HG03039 (cell line): ENCODE results near the gene FOXQ1.

Source experiments
- ATAC-seq: cut with Tn5 transposase; IDR thresholded peaks from one replicate; pipeline ENCODE4 v1.9.1; 2021; ENCODE audit warnings: mild to moderate bottlenecking, moderate library complexity; ENCODE audit not compliant: unreplicated experiment

Gene FOXQ1, protein sequence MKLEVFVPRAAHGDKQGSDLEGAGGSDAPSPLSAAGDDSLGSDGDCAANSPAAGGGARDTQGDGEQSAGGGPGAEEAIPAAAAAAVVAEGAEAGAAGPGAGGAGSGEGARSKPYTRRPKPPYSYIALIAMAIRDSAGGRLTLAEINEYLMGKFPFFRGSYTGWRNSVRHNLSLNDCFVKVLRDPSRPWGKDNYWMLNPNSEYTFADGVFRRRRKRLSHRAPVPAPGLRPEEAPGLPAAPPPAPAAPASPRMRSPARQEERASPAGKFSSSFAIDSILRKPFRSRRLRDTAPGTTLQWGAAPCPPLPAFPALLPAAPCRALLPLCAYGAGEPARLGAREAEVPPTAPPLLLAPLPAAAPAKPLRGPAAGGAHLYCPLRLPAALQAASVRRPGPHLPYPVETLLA

GRCh38 chr6:1311400-1312202, at the start of gene FOXQ1:
Gene FOXQ1, plus strand, starts transcription at chr6:1312098. Its CDS starts 607 bp downstream, at chr6:1312705.
- no peak for ATAC-seq

DNA sequence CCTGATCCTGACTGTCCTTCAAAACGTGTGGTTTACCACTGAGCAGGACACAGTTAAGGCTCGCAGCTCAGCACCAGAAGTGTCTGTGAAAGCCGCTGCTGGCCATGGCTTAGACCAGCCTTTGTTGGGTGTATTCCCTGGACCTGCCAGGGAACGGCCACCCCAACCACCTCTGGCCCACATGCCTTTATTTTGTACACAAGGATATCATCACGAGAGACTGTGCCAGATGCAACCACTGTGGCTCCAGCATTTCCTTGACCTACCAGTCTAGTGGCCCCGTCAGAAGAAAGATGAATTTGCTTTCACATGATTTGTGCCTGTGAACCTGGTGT, 49.2 kb upstream of the FOXQ1 start:
- no peak for ATAC-seq

DNA sequence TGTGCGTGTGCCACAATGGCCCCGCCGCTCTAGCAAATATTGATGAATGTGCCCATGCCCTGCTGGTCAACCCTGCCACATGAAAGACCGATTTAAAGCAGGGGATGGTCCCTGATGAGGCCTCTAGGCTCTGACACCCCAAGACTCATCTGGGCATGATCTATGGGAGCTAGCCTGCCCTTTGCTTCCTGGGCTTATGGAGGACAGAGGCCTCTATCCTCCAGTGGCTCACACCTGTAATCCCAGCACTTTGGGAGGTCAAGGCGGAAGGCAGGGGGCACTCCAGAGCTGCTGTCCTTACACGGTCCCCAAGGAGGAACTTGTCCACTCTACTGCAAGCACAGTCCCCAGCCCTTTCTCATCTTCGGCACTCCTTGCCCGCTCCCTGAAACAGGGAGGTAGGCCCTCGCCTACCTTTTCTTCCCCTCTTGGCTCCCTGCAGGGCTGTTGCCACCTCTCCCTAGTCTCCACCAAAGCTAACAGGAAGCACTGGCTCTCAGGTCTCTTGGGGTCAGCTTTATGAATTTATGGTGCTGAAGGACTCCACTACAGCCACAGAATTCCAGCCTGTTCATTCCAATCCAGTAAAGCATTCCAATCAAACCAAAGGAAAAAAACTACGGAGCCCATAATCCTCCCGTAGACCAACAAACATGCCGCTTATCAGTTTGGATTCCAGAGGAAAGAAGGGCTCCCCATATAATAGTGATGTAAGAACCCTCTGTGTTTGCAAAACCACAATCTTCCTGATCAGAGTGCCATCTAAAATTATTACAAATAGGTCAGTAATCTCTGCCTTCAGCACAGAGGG, 48.7 kb upstream of the FOXQ1 start:
- no peak for ATAC-seq

DNA sequence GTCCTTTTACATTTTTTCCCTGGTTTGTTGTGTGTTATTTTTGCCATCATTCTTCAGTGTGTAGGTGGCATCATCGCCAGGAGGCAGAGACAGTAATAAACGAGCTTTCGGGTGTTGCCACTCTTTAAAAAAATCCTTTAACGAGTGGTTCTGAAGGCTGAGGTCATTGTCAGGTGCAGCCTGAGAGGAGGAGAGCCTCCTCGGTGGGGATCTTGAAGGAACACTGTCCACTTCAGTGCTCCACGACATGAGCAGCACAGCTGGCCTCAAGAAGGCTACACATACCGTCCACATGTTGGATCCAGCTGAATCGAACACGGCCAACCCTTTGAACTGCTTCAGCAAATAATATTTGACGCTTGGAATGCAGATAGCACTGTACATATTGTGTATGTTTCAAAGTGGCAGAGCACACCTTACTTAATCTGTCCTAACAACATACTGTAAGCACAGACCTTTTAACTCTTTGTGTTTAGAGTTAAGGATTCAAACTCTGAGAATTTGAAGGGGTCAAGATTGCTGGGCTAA, 48.0 kb upstream of the FOXQ1 start:
- no peak for ATAC-seq

- ATAC-seq: no peak
These were observed 47.1 kb upstream of the FOXQ1 start for GRCh38 chr6:1264619-1265445.

GRCh38 chr6:1266686-1267056, 45.2 kb upstream of the FOXQ1 start:
- ATAC-seq: no peak

- no peak for ATAC-seq
These were observed 44.7 kb upstream of the FOXQ1 start for GRCh38 chr6:1267057-1267732.

DNA sequence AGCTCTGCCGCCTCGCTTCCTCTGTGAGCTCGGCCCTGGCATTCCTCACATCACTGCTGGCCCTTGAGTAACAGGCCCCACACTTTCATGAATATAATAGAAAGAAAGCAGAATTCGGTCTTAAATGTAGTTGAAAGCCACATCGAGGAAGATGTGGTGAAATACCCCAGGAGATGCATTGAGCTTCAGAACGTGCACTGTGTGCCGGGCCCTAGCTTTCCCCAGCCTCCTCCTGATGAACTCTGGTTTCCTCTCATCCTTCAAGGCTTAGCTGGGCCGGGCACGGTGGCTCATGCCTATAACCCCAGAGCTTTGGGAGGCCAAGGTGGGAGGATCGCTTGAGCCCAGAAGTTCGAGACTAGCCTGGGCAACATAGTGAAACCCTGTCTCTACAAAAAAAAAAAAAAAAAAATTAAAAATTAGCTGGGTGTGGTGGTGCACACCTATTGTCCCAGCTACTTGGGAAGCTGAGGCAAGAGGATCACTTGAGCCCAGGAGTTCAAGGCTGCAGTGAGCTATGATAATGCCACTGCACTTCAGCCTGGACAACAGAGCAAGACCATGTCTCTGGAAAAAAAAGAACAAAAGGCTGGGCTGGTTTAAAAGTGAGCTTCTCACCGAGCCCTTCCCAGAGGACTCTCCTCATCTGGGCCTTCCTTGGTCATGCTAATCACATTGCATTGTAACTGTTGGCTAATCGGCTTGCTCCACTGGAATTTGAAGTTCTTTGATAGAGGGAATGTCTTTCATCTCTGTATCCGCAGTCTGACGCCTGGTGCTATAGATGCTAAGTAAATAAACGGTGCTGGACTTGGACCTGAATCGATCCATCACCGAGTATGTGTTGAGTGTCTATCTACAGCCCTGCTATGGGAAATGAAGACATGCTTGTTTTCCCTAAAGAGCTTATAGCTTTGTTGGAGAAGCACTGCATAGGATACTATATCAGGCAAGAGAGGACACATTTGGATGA, 43.8 kb upstream of the FOXQ1 start:
- no peak for ATAC-seq

GRCh38 chr6:1271071-1271763, 40.7 kb upstream of the FOXQ1 start:
- no peak for ATAC-seq

GRCh38 chr6:1278061-1278720, 33.7 kb upstream of the FOXQ1 start:
- no peak for ATAC-seq

GRCh38 chr6:1279065-1279464, 32.8 kb upstream of the FOXQ1 start:
- no peak for ATAC-seq

DNA sequence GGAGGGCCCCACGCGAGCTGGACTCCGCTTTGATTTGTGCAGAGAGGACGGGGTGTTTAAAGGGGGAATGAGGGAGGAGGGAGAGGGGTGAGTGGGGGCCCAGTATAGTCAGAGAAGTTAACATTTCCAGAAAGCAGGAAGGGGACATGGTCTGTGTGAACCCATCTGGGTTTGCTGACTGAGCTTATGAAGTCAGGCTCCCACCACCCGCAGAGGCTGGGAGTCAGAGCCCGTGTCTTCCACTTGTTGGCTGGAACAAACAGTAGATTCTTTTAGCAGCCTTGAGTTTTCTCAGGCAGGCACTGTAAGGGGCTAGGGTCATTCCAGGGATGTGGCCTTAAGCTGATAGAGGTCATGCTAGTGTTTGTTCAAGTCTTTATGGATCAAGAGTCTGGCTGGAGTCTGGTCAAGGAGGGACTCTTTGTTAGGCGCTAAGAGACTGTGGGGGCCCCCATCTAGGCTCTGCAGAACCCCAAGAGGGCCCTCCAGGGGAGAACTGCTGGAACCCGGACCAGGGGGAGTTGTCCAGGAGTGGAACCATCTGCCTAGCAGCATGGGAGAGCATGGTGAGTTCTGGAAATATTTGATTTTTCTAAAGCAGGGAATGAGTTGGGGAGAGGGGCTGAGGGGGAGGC, 31.1 kb upstream of the FOXQ1 start:
- no peak for ATAC-seq

DNA sequence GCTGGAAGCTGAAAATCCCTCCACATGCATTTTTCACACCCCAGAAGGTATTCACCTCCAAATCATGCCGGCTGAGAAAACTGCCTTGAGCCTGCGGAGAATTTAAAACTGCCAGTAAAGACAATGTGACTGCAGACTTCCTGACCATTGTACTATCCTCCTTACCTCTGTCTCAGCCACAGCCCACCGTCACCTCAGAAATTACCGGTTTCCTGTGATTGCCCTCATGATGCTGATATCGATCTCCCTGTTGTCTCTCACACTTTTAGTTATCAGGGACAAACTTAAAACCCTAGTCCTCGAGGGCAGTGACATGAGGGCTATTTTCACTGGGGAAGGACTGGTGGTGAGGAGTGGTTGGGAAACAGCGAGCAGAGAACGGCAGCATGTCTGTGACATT, 30.2 kb upstream of the FOXQ1 start:
- no peak for ATAC-seq

GRCh38 chr6:1283501-1283900, 28.4 kb upstream of the FOXQ1 start:
- no peak for ATAC-seq

DNA sequence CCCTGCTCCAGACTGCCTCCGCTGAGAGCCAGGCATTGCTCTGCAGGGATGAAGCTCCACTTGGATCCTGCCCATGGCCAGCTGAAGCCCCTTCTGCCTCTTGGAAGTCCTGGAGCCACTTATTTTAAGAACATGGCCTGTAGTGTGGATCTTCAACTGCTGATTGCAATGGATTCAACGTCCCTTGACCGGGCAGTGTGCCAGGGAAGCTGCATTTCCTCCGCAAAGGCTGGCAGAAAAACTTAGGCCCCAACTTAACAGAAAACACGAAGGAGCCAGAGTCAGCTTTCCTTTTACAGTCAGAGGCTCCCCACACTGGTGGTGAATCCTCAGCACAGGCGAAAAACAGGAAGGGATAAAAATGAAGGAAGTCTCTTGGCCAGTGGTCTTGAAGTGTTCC, 26.3 kb upstream of the FOXQ1 start:
- ATAC-seq: no peak

- ATAC-seq: no peak
These were observed 25.9 kb upstream of the FOXQ1 start for GRCh38 chr6:1285956-1286355.

GRCh38 chr6:1287103-1287591, 24.8 kb upstream of the FOXQ1 start:
- ATAC-seq: no peak
